Colonic mucosa (tissue), 4 donors: ENCODE results near the gene HHATL. TPM values are rescaled to one million over a fixed set of nuclear protein-coding genes. Genes with fewer than 3 reads are reported as not detected.
"Not testable (repeated sequence)": the region's sequence is repeated elsewhere in the genome, so short reads cannot be mapped to it uniquely, and the experiment has no call there.

Experiments
- DNase-seq: peaks from one replicate; pipeline ENCODE4 v3.0.0-alpha.2; 2020
- H3K27ac ChIP-seq: fragments of 200-600 bp; one replicate; pipeline ENCODE4 v1.8.0; 2021
- H3K27me3 ChIP-seq: fragments of 200-600 bp; one replicate; pipeline ENCODE4 v1.8.0; 2021
- H3K36me3 ChIP-seq: fragments of 200-600 bp; one replicate; pipeline ENCODE4 v1.8.0; 2021
- H3K4me1 ChIP-seq: fragments of 200-600 bp; one replicate; pipeline ENCODE4 v1.8.0; 2021; ENCODE audit warnings: mild to moderate bottlenecking
- H3K4me3 ChIP-seq: fragments of 200-600 bp; one replicate; pipeline ENCODE4 v1.8.0; 2021
- H3K9ac ChIP-seq, 2 donors: one replicate each; pipeline ENCODE4 v1.7.0; 2013; ENCODE audit warnings: control low read depth in 2 of 2, low read depth in 2 of 2, low read length in 2 of 2
- H3K9me3 ChIP-seq: fragments of 200-600 bp; one replicate; pipeline ENCODE4 v1.8.0; 2021
- CTCF ChIP-seq: fragments of 200-600 bp; IDR thresholded peaks from one replicate; pipeline ENCODE4 v1.8.0; 2022; ENCODE audit warnings: antibody characterized with exemption, mild to moderate bottlenecking
- intact Hi-C: fragments of 100-400 bp; cut with DNase I; formaldehyde crosslinking; loops from one replicate; pipeline ENCODE4 v1.14.1; 2022
- total RNA-seq, 2 donors: library from RNA; stranded (reverse); fragmentation: NEBNext Ultra II Directional in 1 of 2; extraction: Animal tissue kit (Norgen Biotek cat#: 25700) in 1 of 2; gene quantifications; one replicate each; pipeline ENCODE4 v1.2.1, GENCODE V29; 2021
- donor health status: healthy.
- donor health status: DM: no; HTN: no; CAD: no.
- donor health status: DM: no; HTN: no; CAD: no.

HHATL gene
- total RNA-seq, 2 donors from 2014 or later = 0.50 to 1.2 TPM

GRCh38 chr3:42725454-42725853 is 22.9 kb upstream of the HHATL start:
- intact Hi-C loops = no loop called here

GRCh38 chr3:42723219-42723618 is 20.6 kb upstream of the HHATL start:
- Histone ChIP-seq H3K4me3 (no peak overlapping the region), H3K4me1 (no peaks in the 10 kb centered on the region), H3K9me3 (no peaks in the 10 kb centered on the region), H3K9ac (no peak overlapping the region), H3K27ac (no peak overlapping the region), H3K27me3 (no peaks in the 10 kb centered on the region), H3K36me3 (no peaks in the 10 kb centered on the region)
- intact Hi-C loops = no loop called here
- DNase-seq = no peak
- no peak for TF ChIP-seq CTCF

More at GRCh38 chr3:42725454-42725853, 22.9 kb upstream of the HHATL start:
- H3K9me3 ChIP-seq = no peaks in the 10 kb centered on the region
- no peaks in the 10 kb centered on the region for H3K36me3 ChIP-seq
- H3K9ac ChIP-seq = no peak overlapping the region
- DNase-seq = no peak
- H3K27me3 ChIP-seq = no peaks in the 10 kb centered on the region
- no peak overlapping the region for H3K4me3 ChIP-seq
- no peak for TF ChIP-seq CTCF
- no peaks in the 10 kb centered on the region for H3K4me1 ChIP-seq
- H3K27ac ChIP-seq = no peak overlapping the region

GRCh38 chr3:42722442-42722841 is 19.8 kb upstream of the HHATL start:
- H3K27ac ChIP-seq, H3K36me3 ChIP-seq, DNase-seq, H3K27me3 ChIP-seq, H3K4me3 ChIP-seq, H3K9ac ChIP-seq, intact Hi-C loops, H3K9me3 ChIP-seq, H3K4me1 ChIP-seq: not testable (repeated sequence)

- Histone ChIP-seq H3K4me3 (no peak overlapping the region), H3K27me3 (no peaks in the 10 kb centered on the region), H3K27ac (no peak overlapping the region), H3K36me3 (no peaks in the 10 kb centered on the region), H3K4me1 (no peaks in the 10 kb centered on the region), H3K9me3 (no peaks in the 10 kb centered on the region), H3K9ac (no peak overlapping the region)
- intact Hi-C loops = no loop called here
- TF ChIP-seq CTCF = no peak
- DNase-seq = no peak
These were observed 19.1 kb upstream of the HHATL start for GRCh38 chr3:42721690-42722089.

GRCh38 chr3:42720126-42720525 is 17.5 kb upstream of the HHATL start:
- DNase-seq = no peak
- no peak overlapping the region for H3K9ac ChIP-seq
- H3K27me3 ChIP-seq = no peaks in the 10 kb centered on the region
- TF ChIP-seq CTCF = no peak
- no peaks in the 10 kb centered on the region for H3K4me1 ChIP-seq
- no peak overlapping the region for H3K4me3 ChIP-seq
- no peak overlapping the region for H3K27ac ChIP-seq
- no peaks in the 10 kb centered on the region for H3K36me3 ChIP-seq
- no peaks in the 10 kb centered on the region for H3K9me3 ChIP-seq
- intact Hi-C loops = no loop called here

GRCh38 chr3:42719002-42719401 is 16.4 kb upstream of the HHATL start:
- Histone ChIP-seq H3K9me3 (no peaks in the 10 kb centered on the region), H3K9ac (no peak overlapping the region), H3K4me1 (no peaks in the 10 kb centered on the region), H3K36me3 (no peaks in the 10 kb centered on the region), H3K27ac (no peak overlapping the region), H3K4me3 (no peak overlapping the region), H3K27me3 (no peaks in the 10 kb centered on the region)
- intact Hi-C loops = no loop called here
- DNase-seq = no peak
- no peak for TF ChIP-seq CTCF
